Activated T-helper 17 cell treated with anti-CD3 and anti-CD28 coated beads, Interleukin-2, amount 50 U/mL, for 72 hours (primary cell): ENCODE results near the gene OR1E1. TPM values are rescaled to one million over a fixed set of nuclear protein-coding genes. Genes with fewer than 3 reads are reported as not detected.
"Not testable (repeated sequence)": the region's sequence is repeated elsewhere in the genome, so short reads cannot be mapped to it uniquely, and the experiment has no call there.

Experiments
- ATAC-seq: fragments of 150-1000 bp; cut with Tn5 transposase; replicated peaks from 2 replicates; pipeline ENCODE4 v1.10.0; 2021; ENCODE audit warnings: mild to moderate bottlenecking, moderate library complexity
- H3K27ac Mint-ChIP-seq: one replicate; pipeline ENCODE4 v1.8.0; 2022; ENCODE audit warnings: mixed read lengths
- H3K27me3 Mint-ChIP-seq: one replicate; pipeline ENCODE4 v1.8.0; 2022; ENCODE audit warnings: mixed read lengths
- H3K36me3 Mint-ChIP-seq: one replicate; pipeline ENCODE4 v1.8.0; 2022; ENCODE audit warnings: low read depth, mild to moderate bottlenecking, mixed read lengths
- H3K4me1 Mint-ChIP-seq: one replicate; pipeline ENCODE4 v1.8.0; 2022; ENCODE audit warnings: mixed read lengths
- H3K4me3 Mint-ChIP-seq: one replicate; pipeline ENCODE4 v1.8.0; 2022; ENCODE audit warnings: mild to moderate bottlenecking, mixed read lengths
- H3K9me3 Mint-ChIP-seq: one replicate; pipeline ENCODE4 v1.8.0; 2022; ENCODE audit warnings: mixed read lengths
- total RNA-seq, 2 donors: library from RNA; stranded (reverse); gene quantifications; one replicate each; pipeline ENCODE4 v1.2.3, GENCODE V29; 2022

The OR1E1 gene
- total RNA-seq, 2 donors from 2014 or later, result not detected

- no peak within 1 kb of the TSS for H3K27ac Mint-ChIP-seq
- H3K9me3 Mint-ChIP-seq, result peaks cover 4% of the 10 kb centered on the region
- H3K36me3 Mint-ChIP-seq, result no peaks in the 10 kb centered on the region
- H3K27me3 Mint-ChIP-seq, result peaks cover 38% of the 10 kb centered on the region
- H3K4me3 Mint-ChIP-seq, result peak within 1 kb of the TSS; percentile 64
- H3K4me1 Mint-ChIP-seq, result no peaks in the 10 kb centered on the region
- peak; percentile 90 for ATAC-seq
Measured at GRCh38 chr17:3385869-3386816, 12.1 kb downstream of the OR1E1 start, which contains the start of gene OR3A2. OR3A2 (minus strand) TSS chr17:3386308.

DNA sequence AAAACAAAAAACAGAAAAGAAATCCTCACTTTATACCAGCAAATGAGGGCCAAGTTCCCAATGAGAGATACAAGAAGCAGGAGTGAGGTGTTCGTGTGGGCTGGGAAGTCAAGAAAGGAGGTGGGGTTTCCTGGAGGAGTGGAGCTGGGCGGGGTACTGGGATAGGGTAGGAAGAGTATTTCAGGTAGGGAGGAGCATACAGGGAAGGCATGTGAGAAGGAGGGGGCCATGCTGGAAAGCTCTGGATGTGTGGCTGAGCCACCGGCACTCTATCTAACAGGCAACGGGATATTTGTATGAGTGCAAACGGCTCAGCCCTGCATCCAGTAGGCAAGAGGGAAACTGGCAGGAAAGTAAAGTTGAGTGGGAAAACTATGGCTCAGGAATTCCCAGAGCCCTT, 16.3 kb downstream of the OR1E1 start:
- Mint-ChIP-seq H3K27me3 (peaks cover 57% of the 10 kb centered on the region), H3K4me3 (no peak overlapping the region), H3K9me3 (no peaks in the 10 kb centered on the region), H3K27ac (no peak overlapping the region), H3K4me1 (no peaks in the 10 kb centered on the region), H3K36me3 (no peaks in the 10 kb centered on the region)
- ATAC-seq, result no peak

DNA sequence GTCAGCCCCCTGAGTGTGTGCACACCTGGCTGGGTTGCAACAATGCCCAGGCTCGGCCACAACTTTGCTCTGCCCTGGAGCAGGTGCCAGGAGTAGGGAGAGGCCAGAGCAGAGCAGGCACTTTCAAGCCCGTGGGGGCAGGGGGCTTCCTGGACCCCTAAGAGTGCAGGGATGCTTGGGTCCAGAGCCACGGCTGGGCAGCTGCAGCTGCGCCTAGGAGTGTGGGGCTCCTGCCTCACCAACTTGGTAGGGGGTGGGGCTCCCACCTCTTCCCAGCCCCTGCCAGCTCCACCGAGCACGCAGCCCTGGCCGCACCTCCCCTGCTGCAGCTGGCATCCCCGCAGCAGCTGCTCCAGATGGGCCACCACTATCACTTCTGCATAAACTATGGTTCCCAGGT, 19.9 kb downstream of the OR1E1 start:
- Mint-ChIP-seq H3K9me3 (peaks cover 11% of the 10 kb centered on the region), H3K4me1 (no peaks in the 10 kb centered on the region), H3K27ac (no peak overlapping the region), H3K27me3 (peaks cover 41% of the 10 kb centered on the region), H3K4me3 (no peak overlapping the region), H3K36me3 (no peaks in the 10 kb centered on the region)
- ATAC-seq, result no peak

- H3K9me3 Mint-ChIP-seq, result peaks cover 11% of the 10 kb centered on the region
- not testable (repeated sequence) for ATAC-seq
Measured at GRCh38 chr17:3371167-3371566, 27.0 kb downstream of the OR1E1 start.

More at GRCh38 chr17:3371167-3371566, 27.0 kb downstream of the OR1E1 start:
- not testable (repeated sequence) for H3K27ac Mint-ChIP-seq, H3K27me3 Mint-ChIP-seq, H3K4me3 Mint-ChIP-seq, H3K4me1 Mint-ChIP-seq, H3K36me3 Mint-ChIP-seq

Other genes starting within 250 kb of the OR1E1 start
- gene OR1A2, start 200.9 kb downstream of the OR1E1 start, total RNA-seq, result not detected
- gene OR1A1, start 190.7 kb downstream of the OR1E1 start, total RNA-seq, result not detected
- under 1 TPM in 1 of 2 donors, not detected in 1; 0.35 TPM for gene OR3A1, start 100.0 kb downstream of the OR1E1 start, total RNA-seq
- gene OR3A2, start 12.1 kb downstream of the OR1E1 start, total RNA-seq, result 1 to 10 TPM; 1.2 to 2.3 TPM
- gene OR3A3, start 13.0 kb upstream of the OR1E1 start, total RNA-seq, result not detected
- not detected for gene OR1E2, start 35.4 kb upstream of the OR1E1 start, total RNA-seq
- not detected for gene SPATA22, start 73.4 kb upstream of the OR1E1 start, total RNA-seq
- gene ASPA, start 77.6 kb upstream of the OR1E1 start, total RNA-seq, result under 1 TPM in 1 of 2 donors, not detected in 1; 0.05 TPM
- gene TRPV3, start 159.4 kb upstream of the OR1E1 start, total RNA-seq, result 1 to 10 TPM in 1 of 2 donors, under 1 TPM in 1; 0.86 to 3.5 TPM
- gene TRPV1, start 211.0 kb upstream of the OR1E1 start, total RNA-seq, result 1 to 10 TPM; 3.7 to 3.9 TPM
- gene SHPK, start 237.8 kb upstream of the OR1E1 start, total RNA-seq, result 10 to 100 TPM in 1 of 2 donors, 1 to 10 TPM in 1; 10.0 to 12.3 TPM
- 10 to 100 TPM; 11.2 to 11.8 TPM for gene CTNS, start 238.3 kb upstream of the OR1E1 start, total RNA-seq